Epithelial cell of esophagus (primary cell): Measurements from ENCODE around the gene RNF187.

Source experiments
- DNase-seq: peaks from one replicate; pipeline ENCODE4 v3.0.0; 2010; ENCODE audit warnings: low read depth
- H3K4me3 ChIP-seq: 2 replicates; pipeline ENCODE4 v1.5.1; 2011; ENCODE audit warnings: mild to moderate bottlenecking, low read length, control low read depth
- TF ChIP-seq, protein P1 (sequence below): IDR thresholded peaks from 2 replicates; pipeline ENCODE4 v1.5.1; 2011; ENCODE audit warnings: low read depth, mild to moderate bottlenecking, low read length, control low read depth, inconsistent platforms; ENCODE audit not compliant: insufficient read depth; ENCODE audit errors: missing control alignments

Gene RNF187

DNA sequence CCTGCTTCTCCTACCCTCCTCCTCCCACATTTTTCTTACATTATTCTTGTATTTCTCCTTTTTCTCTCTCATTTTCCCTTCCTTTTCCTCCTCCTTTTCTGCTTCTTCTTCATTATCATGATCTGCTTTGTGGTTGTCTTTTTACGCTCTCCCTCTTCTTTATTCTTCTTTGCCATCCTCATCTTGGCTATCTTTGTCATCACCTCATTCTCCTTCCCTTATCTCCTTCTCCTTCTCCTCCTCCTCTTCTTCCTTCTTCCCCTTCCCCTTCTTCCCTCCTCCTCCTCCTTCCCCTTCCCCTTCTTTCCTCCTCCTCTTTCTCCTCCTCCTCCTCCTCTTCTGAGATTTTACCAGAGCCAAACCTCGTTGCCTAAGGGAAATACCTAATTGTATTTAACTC is 30.5 kb downstream of the RNF187 start:
- TF ChIP-seq, protein P1, sequence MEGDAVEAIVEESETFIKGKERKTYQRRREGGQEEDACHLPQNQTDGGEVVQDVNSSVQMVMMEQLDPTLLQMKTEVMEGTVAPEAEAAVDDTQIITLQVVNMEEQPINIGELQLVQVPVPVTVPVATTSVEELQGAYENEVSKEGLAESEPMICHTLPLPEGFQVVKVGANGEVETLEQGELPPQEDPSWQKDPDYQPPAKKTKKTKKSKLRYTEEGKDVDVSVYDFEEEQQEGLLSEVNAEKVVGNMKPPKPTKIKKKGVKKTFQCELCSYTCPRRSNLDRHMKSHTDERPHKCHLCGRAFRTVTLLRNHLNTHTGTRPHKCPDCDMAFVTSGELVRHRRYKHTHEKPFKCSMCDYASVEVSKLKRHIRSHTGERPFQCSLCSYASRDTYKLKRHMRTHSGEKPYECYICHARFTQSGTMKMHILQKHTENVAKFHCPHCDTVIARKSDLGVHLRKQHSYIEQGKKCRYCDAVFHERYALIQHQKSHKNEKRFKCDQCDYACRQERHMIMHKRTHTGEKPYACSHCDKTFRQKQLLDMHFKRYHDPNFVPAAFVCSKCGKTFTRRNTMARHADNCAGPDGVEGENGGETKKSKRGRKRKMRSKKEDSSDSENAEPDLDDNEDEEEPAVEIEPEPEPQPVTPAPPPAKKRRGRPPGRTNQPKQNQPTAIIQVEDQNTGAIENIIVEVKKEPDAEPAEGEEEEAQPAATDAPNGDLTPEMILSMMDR: no peak
- DNase-seq: no peak
- no peak overlapping the region for H3K4me3 ChIP-seq

DNA sequence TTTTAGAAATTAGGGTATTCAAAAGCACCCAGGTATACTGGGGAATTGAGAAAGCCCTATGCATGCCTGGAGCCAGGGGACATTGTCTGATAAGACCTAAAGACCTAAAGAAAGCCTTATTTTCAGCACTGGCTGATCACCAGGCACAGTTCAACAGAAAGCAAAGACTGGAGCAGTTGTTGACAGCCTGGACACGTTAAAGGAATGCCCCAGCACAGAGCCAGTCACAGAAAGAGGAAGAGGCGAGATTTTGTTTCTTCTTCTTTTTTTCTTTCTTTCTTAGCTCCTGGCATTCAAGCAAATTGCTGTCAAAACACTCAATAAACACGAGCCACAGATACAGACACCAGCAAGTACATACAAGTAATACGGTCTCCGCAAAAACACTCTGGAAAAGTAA is 40.4 kb downstream of the RNF187 start:
- no peak for DNase-seq
- H3K4me3 ChIP-seq: no peak overlapping the region
- TF ChIP-seq, protein P1: no peak

DNA sequence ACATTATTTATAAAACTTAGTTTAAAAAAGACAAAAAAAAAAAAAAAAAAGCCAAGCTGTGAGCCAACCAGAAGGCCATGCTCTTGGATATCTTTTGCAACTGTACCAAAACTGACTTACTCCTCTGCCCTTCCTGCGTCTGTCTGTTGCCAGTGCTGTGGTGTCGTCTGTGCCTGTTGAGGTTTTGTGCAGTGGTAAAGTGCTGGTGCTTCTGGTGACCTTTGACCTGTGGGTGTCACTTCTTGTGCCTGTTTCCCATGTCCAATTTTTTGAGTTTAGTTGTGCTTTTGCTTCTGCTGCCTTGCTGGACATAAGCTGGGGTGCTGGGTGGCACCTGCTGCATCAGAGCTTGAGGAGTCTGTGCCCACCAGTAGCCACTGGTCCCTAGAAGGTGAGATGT is 41.4 kb downstream of the RNF187 start:
- no peak overlapping the region for H3K4me3 ChIP-seq
- no peak for DNase-seq
- TF ChIP-seq, protein P1: no peak

DNA sequence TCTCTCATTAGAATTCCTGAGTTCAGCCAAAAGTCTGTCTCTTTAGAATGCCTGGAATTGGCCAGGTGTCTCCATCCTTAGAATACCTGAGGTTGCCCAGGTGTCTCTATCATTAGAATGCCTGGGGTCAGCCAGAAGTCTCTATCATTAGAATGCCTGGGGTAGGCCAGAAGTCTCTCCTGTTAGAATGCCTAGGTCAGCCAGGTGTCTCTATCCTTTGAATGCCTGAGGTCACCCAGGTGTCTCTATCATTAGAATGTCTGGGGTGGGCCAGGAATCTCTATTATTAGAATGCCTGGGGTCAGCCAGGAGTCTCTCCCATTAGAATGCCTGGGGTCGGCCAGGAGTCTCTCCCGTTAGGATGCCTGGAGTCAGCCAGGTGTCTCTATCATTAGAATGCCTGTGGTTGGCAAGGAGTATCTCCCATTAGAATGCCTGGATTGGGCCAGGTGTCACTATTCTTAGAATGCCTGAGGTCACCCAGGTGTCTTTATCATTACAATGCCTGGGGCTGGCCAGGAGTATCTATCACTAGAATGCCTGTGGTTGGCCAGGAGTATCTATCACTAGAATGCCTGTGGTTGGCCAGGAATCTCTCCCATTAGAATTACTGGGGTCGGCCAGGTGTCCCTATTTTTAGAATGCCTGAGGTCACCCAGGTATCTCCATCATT is 43.0 kb downstream of the RNF187 start:
- DNase-seq: no peak
- TF ChIP-seq, protein P1: no peak
- H3K4me3 ChIP-seq: no peak overlapping the region

DNA sequence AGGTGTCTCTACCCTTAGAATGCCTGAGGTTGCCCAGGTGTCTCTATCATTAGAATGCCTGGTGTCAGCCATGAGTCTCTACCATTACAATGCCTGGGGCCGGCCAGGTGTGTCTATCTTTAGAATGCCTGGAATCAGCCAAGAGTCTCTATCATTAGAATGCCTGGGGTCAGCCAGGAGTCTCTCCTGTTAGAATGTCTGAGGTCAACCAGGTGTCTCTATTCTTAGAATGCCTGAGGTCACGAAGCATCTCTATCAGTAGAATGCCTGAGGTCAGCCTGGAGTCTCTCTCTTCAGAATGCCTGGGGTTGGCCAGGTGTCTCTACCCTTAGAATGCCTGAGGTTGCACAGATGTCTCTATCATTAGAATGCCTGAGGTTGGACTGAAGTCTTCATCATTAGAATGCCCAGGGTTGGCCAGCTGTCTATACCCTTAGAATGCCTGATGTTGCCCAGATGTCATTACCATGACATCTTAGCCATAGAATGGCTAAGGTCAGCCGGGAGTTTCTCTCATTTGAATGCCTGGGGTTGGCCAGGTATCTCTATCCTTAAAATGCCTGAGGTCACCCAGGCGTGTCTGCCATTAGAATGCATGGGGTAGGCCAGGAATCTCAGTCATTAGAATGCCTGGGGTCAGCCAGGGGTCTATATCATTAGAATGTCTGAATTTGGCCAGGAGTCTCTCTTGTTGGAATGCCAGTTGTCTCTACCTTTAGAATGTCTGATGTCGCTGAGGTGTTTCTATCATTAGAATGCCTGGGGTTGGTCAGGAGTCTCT is 44.0 kb downstream of the RNF187 start:
- no peak overlapping the region for H3K4me3 ChIP-seq
- TF ChIP-seq, protein P1: no peak
- DNase-seq: no peak

DNA sequence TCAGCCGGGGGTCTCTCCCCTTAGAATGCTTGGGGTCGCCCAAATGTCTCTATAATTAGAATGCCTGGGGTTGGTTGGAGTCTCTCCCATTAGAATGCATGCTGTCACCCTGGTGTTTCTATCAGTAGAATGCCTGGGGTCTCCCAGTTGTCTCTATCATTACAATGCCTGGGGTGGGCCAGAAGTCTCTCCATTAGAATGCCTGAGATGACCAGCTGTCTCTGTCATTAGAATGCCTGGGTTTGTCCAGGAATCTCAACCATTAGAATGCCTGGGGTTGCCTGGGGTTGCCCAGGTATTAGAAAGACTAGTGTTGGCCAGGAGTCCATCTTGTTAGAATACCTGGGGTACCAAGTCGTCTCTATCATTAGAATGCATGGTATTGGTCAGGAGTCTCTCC is 51.6 kb downstream of the RNF187 start:
- TF ChIP-seq, protein P1: no peak
- DNase-seq: no peak
- no peak overlapping the region for H3K4me3 ChIP-seq
